Measurements from ENCODE around the gene FBXW10B.
A peak's percentile ranks its signal among the peaks of the same experiment; 100 is the strongest.
"Not testable (repeated sequence)": the region's sequence is repeated elsewhere in the genome, so short reads cannot be mapped to it uniquely, and the experiment has no call there.

The FBXW10B gene

GRCh38 chr17:15615850-15616249, 3.7 kb downstream of the FBXW10B start:
- H3K36me3 ChIP-seq (ENCODE audit: insufficient read depth, low read length); H3K27ac ChIP-seq (ENCODE audit: low read depth, low read length, poor library complexity, severe bottlenecking); H3K79me2 ChIP-seq (ENCODE audit: insufficient read depth, low read length); H3K9me2 ChIP-seq (ENCODE audit: low read depth, low read length); H3K4me2 ChIP-seq (ENCODE audit: low read length); H2AFZ ChIP-seq (ENCODE audit: low read length); H3K4me1 ChIP-seq (ENCODE audit: insufficient read depth, low read length, severe bottlenecking); H3F3A ChIP-seq (ENCODE audit: insufficient read depth, low read length); H4K20me1 ChIP-seq (ENCODE audit: insufficient read depth, low read length); H3K4me3 ChIP-seq (ENCODE audit: low read depth, low read length, poor library complexity, severe bottlenecking); H3K9me3 ChIP-seq (ENCODE audit: low read length); H3K9ac ChIP-seq (ENCODE audit: low read length); H3K27me3 ChIP-seq (ENCODE audit: insufficient read depth, low read length): not testable (repeated sequence)

DNA sequence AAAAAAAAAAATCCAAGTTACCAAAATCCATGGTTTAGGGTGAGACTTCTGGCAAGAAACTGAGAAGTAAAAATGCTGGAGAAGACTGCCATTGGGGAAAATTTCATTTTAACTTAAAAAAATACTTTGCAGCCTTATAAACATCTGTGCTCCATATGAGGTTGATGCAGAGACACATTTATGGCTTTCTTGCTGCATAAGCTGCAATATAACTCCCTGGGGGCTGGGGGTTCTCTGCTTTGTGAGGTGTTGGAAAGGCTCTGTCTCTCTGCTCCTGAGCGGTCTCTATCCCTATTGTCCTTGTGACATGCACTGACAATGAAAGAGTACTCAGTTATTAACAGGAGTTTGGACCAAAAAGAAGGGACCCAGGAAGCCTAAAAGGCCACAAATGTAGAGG, 6.4 kb downstream of the FBXW10B start:
- not testable (repeated sequence) for H3K27ac ChIP-seq (ENCODE audit: low read depth, low read length, poor library complexity, severe bottlenecking); H3F3A ChIP-seq (ENCODE audit: insufficient read depth, low read length); H3K4me1 ChIP-seq (ENCODE audit: insufficient read depth, low read length, severe bottlenecking); H3K79me2 ChIP-seq (ENCODE audit: insufficient read depth, low read length); H3K4me2 ChIP-seq (ENCODE audit: low read length); H3K9me2 ChIP-seq (ENCODE audit: low read depth, low read length); H2AFZ ChIP-seq (ENCODE audit: low read length); H3K36me3 ChIP-seq (ENCODE audit: insufficient read depth, low read length); H3K4me3 ChIP-seq (ENCODE audit: low read depth, low read length, poor library complexity, severe bottlenecking); H4K20me1 ChIP-seq (ENCODE audit: insufficient read depth, low read length); H3K9ac ChIP-seq (ENCODE audit: low read length); H3K27me3 ChIP-seq (ENCODE audit: insufficient read depth, low read length); H3K9me3 ChIP-seq (ENCODE audit: low read length)

- H3K79me2 ChIP-seq (ENCODE audit: insufficient read depth, low read length); H3K36me3 ChIP-seq (ENCODE audit: insufficient read depth, low read length); H3K9ac ChIP-seq (ENCODE audit: low read length); H3F3A ChIP-seq (ENCODE audit: insufficient read depth, low read length); H3K27ac ChIP-seq (ENCODE audit: low read depth, low read length, poor library complexity, severe bottlenecking); H3K9me2 ChIP-seq (ENCODE audit: low read depth, low read length); H3K4me3 ChIP-seq (ENCODE audit: low read depth, low read length, poor library complexity, severe bottlenecking); H4K20me1 ChIP-seq (ENCODE audit: insufficient read depth, low read length); H2AFZ ChIP-seq (ENCODE audit: low read length); H3K27me3 ChIP-seq (ENCODE audit: insufficient read depth, low read length); H3K4me2 ChIP-seq (ENCODE audit: low read length); H3K9me3 ChIP-seq (ENCODE audit: low read length): not testable (repeated sequence)
- peaks cover 21% of the 10 kb centered on the region for H3K4me1 ChIP-seq (ENCODE audit: insufficient read depth, low read length, severe bottlenecking)
These were observed 26.5 kb downstream of the FBXW10B start for GRCh38 chr17:15592960-15593359.

DNA sequence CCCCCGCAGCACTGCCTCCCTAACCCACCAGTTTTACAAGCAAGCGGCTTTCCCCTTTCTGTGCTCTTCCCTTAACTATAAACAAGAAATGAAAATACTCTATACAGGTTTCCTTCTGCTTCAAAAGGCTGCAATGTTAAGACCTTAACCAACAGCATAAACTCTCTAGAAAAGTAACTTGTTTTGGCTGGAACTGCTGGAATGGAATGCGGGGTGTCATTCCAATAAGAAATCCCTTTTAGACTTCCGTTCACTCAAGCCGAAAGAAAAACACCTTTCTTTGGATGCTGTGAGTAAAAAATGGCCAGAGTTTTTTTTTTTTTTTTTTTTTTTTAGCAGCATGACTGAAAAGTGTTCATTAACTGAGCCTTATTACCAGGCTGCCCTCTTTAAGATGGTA, 27.5 kb downstream of the FBXW10B start:
- H4K20me1 ChIP-seq (ENCODE audit: insufficient read depth, low read length); H3K4me2 ChIP-seq (ENCODE audit: low read length); H3K9me2 ChIP-seq (ENCODE audit: low read depth, low read length); H3K4me3 ChIP-seq (ENCODE audit: low read depth, low read length, poor library complexity, severe bottlenecking); H3K9me3 ChIP-seq (ENCODE audit: low read length); H3K27me3 ChIP-seq (ENCODE audit: insufficient read depth, low read length); H3K79me2 ChIP-seq (ENCODE audit: insufficient read depth, low read length); H2AFZ ChIP-seq (ENCODE audit: low read length); H3K36me3 ChIP-seq (ENCODE audit: insufficient read depth, low read length); H3F3A ChIP-seq (ENCODE audit: insufficient read depth, low read length); H3K9ac ChIP-seq (ENCODE audit: low read length); H3K27ac ChIP-seq (ENCODE audit: low read depth, low read length, poor library complexity, severe bottlenecking): not testable (repeated sequence)
- H3K4me1 ChIP-seq (ENCODE audit: insufficient read depth, low read length, severe bottlenecking): peaks cover 23% of the 10 kb centered on the region

DNA sequence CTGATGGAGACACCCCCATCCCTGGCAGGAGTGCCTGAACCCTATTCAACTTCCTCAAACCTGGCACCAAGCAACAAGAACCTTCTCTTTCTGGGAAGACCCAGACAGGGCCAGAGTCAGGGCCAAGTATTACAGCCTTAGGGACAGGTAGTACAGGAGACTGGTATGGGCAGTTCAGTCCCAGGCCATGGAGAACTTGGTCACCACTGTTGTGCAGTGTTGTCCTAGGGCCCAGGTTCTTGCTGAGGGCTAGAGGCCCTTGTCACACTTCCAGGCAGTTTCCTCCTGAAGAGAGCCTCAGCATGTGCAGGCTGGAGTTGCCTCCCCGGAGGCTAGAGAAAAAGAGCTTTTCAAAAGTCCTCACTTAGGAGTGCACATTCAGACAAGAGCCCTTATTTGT, 28.7 kb downstream of the FBXW10B start:
- H3K9me3 ChIP-seq (ENCODE audit: low read length); H3K27me3 ChIP-seq (ENCODE audit: insufficient read depth, low read length); H3K36me3 ChIP-seq (ENCODE audit: insufficient read depth, low read length); H3K79me2 ChIP-seq (ENCODE audit: insufficient read depth, low read length); H3K4me2 ChIP-seq (ENCODE audit: low read length); H2AFZ ChIP-seq (ENCODE audit: low read length); H3F3A ChIP-seq (ENCODE audit: insufficient read depth, low read length); H3K4me3 ChIP-seq (ENCODE audit: low read depth, low read length, poor library complexity, severe bottlenecking); H3K9me2 ChIP-seq (ENCODE audit: low read depth, low read length); H3K27ac ChIP-seq (ENCODE audit: low read depth, low read length, poor library complexity, severe bottlenecking); H3K9ac ChIP-seq (ENCODE audit: low read length); H4K20me1 ChIP-seq (ENCODE audit: insufficient read depth, low read length): not testable (repeated sequence)
- peaks cover 23% of the 10 kb centered on the region for H3K4me1 ChIP-seq (ENCODE audit: insufficient read depth, low read length, severe bottlenecking)

GRCh38 chr17:15589544-15590536, 29.7 kb downstream of the FBXW10B start:
- not testable (repeated sequence) for H3K36me3 ChIP-seq (ENCODE audit: insufficient read depth, low read length); H3K9me3 ChIP-seq (ENCODE audit: low read length); H3K9me2 ChIP-seq (ENCODE audit: low read depth, low read length); H3F3A ChIP-seq (ENCODE audit: insufficient read depth, low read length); H4K20me1 ChIP-seq (ENCODE audit: insufficient read depth, low read length); H2AFZ ChIP-seq (ENCODE audit: low read length); H3K27me3 ChIP-seq (ENCODE audit: insufficient read depth, low read length); H3K27ac ChIP-seq (ENCODE audit: low read depth, low read length, poor library complexity, severe bottlenecking); H3K9ac ChIP-seq (ENCODE audit: low read length); H3K79me2 ChIP-seq (ENCODE audit: insufficient read depth, low read length)
- Histone ChIP-seq H3K4me2 (ENCODE audit: low read length) (peak overlapping the region; percentile 47; the same call in 1 of the 2 replicates), H3K4me3 (ENCODE audit: low read depth, low read length, poor library complexity, severe bottlenecking) (peak overlapping the region; percentile 19), H3K4me1 (ENCODE audit: insufficient read depth, low read length, severe bottlenecking) (peaks cover 23% of the 10 kb centered on the region)

DNA sequence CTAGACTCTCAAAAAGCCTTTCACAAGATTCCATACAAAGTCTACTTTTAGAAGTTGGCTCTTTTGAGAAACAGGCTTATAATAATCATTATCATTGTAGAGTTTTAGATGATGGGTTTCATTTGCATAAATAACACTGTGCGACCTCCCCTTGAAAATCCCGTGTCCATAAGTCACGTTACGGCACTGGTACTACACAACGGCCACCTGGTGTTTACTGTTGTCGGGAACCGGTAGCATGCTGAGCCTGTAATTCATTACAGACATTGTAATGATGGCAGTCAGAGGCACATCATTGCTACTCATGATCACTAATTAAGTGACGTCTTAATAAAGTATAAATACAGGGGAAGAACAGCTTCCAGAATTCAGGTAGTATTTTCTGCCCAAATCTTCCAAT, 31.5 kb downstream of the FBXW10B start:
- H3F3A ChIP-seq (ENCODE audit: insufficient read depth, low read length); H2AFZ ChIP-seq (ENCODE audit: low read length); H3K9ac ChIP-seq (ENCODE audit: low read length); H3K27me3 ChIP-seq (ENCODE audit: insufficient read depth, low read length); H3K79me2 ChIP-seq (ENCODE audit: insufficient read depth, low read length); H3K27ac ChIP-seq (ENCODE audit: low read depth, low read length, poor library complexity, severe bottlenecking); H3K9me3 ChIP-seq (ENCODE audit: low read length); H4K20me1 ChIP-seq (ENCODE audit: insufficient read depth, low read length); H3K9me2 ChIP-seq (ENCODE audit: low read depth, low read length); H3K4me3 ChIP-seq (ENCODE audit: low read depth, low read length, poor library complexity, severe bottlenecking); H3K36me3 ChIP-seq (ENCODE audit: insufficient read depth, low read length): not testable (repeated sequence)
- Histone ChIP-seq H3K4me1 (ENCODE audit: insufficient read depth, low read length, severe bottlenecking) (peaks cover 23% of the 10 kb centered on the region), H3K4me2 (ENCODE audit: low read length) (0 out of 2 replicates have a peak overlapping the region, but pooled peaks have one; percentile 35)

Measured in OCI-LY1 (cell line).